Astrocyte (in vitro differentiated cells and primary cell): ENCODE data around the gene SLC35B2. TPM values are rescaled to one million over a fixed set of nuclear protein-coding genes. Genes with fewer than 3 reads are reported as not detected.

Experiments
- DNase-seq: peaks from one replicate; pipeline ENCODE4 v3.0.0-alpha.2; 2010; ENCODE audit warnings: low read depth
- FAIRE-seq: peaks from 2 replicates; lab custom pipeline; 2011; peaks lifted over from hg19 to GRCh38; lab: Jason Lieb, UNC
- H2AFZ ChIP-seq: 2 replicates; pipeline ENCODE4 v1.6.0; 2012; ENCODE audit warnings: low read depth, low read length, inconsistent platforms
- H3K27ac ChIP-seq: 2 replicates; pipeline ENCODE4 v1.5.1; 2011; ENCODE audit warnings: low read depth, low read length, inconsistent platforms
- H3K27me3 ChIP-seq: 2 replicates; pipeline ENCODE4 v1.6.0; 2011; ENCODE audit warnings: low read length, inconsistent platforms; ENCODE audit not compliant: insufficient read depth
- H3K36me3 ChIP-seq: 2 replicates; pipeline ENCODE4 v1.5.1; 2011; ENCODE audit warnings: low read length, inconsistent platforms; ENCODE audit not compliant: insufficient read depth
- H3K4me1 ChIP-seq: 2 replicates; pipeline ENCODE4 v1.5.1; 2011; ENCODE audit warnings: low read length, inconsistent platforms; ENCODE audit not compliant: insufficient read depth
- H3K4me2 ChIP-seq: 2 replicates; pipeline ENCODE4 v1.6.0; 2012; ENCODE audit warnings: low read length, inconsistent platforms
- H3K4me3 ChIP-seq: 2 replicates; pipeline ENCODE4 v1.5.1; 2011; ENCODE audit warnings: low read depth, mild to moderate bottlenecking, low read length, inconsistent platforms; ENCODE audit not compliant: insufficient read depth
- H3K79me2 ChIP-seq: 2 replicates; pipeline ENCODE4 v1.6.0; 2012; ENCODE audit warnings: mild to moderate bottlenecking, low read length, inconsistent platforms; ENCODE audit not compliant: insufficient read depth
- H3K9ac ChIP-seq: 2 replicates; pipeline ENCODE4 v1.6.0; 2012; ENCODE audit warnings: mild to moderate bottlenecking, low read length, inconsistent platforms
- H3K9me3 ChIP-seq: 2 replicates; pipeline ENCODE4 v1.5.1; 2012; ENCODE audit warnings: low read depth, mild to moderate bottlenecking, low read length, inconsistent platforms; ENCODE audit not compliant: insufficient read depth
- H4K20me1 ChIP-seq: 2 replicates; pipeline ENCODE4 v1.6.0; 2012; ENCODE audit warnings: low read length, inconsistent platforms; ENCODE audit not compliant: insufficient read depth
- H3K27ac Mint-ChIP-seq: one replicate; pipeline ENCODE4 v1.8.0; 2021; ENCODE audit warnings: mild to moderate bottlenecking, mixed read lengths; ENCODE audit not compliant: unreplicated experiment
- H3K27me3 Mint-ChIP-seq: one replicate; pipeline ENCODE4 v1.8.0; 2021; ENCODE audit warnings: low read depth, mixed read lengths; ENCODE audit not compliant: unreplicated experiment
- H3K36me3 Mint-ChIP-seq: one replicate; pipeline ENCODE4 v1.8.0; 2021; ENCODE audit warnings: low read depth, mixed read lengths; ENCODE audit not compliant: unreplicated experiment
- H3K4me1 Mint-ChIP-seq: one replicate; pipeline ENCODE4 v1.8.0; 2021; ENCODE audit warnings: low read depth, mixed read lengths; ENCODE audit not compliant: unreplicated experiment
- H3K4me3 Mint-ChIP-seq: one replicate; pipeline ENCODE4 v1.8.0; 2021; ENCODE audit warnings: mild to moderate bottlenecking, moderate library complexity, mixed read lengths; ENCODE audit not compliant: unreplicated experiment
- H3K9me3 Mint-ChIP-seq: one replicate; pipeline ENCODE4 v1.8.0; 2021; ENCODE audit warnings: mild to moderate bottlenecking, mixed read lengths; ENCODE audit not compliant: unreplicated experiment
- EZH2 ChIP-seq: IDR thresholded peaks from 2 replicates; pipeline ENCODE4 v1.6.1; 2012; ENCODE audit warnings: mild to moderate bottlenecking, low read length, inconsistent platforms; ENCODE audit not compliant: insufficient read depth
- total RNA-seq: library from RNA; stranded (reverse); gene quantifications from 2 replicates; pipeline ENCODE4 v1.2.1, GENCODE V29; 2021
- TF ChIP-seq, protein P1 (sequence below): IDR thresholded peaks from 2 replicates; pipeline ENCODE4 v1.5.1; 2011; ENCODE audit warnings: low read depth, mild to moderate bottlenecking, inconsistent platforms, low read length, moderate library complexity; ENCODE audit not compliant: insufficient read depth

Gene SLC35B2
- total RNA-seq, 1 donor from 2014 or later: 61.8 TPM

DNA sequence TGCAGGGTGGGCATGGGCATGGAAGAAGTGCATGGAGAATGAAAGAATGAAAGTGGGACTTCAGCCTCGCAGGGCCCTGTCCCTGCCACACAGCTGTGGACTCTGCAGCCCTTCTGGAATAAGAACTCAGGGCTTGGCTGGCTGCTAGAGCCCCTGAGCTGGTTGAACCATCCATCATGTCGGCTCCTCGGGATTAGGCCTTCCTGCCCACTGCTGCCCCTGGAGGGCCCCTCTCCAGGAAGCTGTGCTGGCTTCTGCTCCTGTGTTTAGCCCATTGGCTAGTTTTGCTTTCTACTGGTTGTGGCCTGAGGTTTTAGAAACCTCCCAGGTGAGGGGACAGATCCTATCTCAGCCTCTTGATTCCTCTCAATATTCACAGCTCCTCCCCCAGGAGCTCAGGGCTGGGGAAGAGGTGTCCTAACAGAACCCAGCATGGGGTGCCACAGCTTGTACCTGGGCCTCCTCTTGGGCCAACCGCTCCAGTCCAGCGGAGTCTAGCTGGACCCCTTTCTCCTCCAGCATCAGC is 47.9 kb upstream of the SLC35B2 start:
- Histone ChIP-seq H3K4me1 (peaks cover 4% of the 10 kb centered on the region), H3K9me3 (no peaks in the 10 kb centered on the region), H3K27ac (no peak overlapping the region), H3K27me3 (no peaks in the 10 kb centered on the region), H3K4me2 (no peak overlapping the region), H3K79me2 (no peaks in the 10 kb centered on the region), H3K36me3 (peaks cover 33% of the 10 kb centered on the region), H3K9ac (no peak overlapping the region), H3K4me3 (no peak overlapping the region), H4K20me1 (no peaks in the 10 kb centered on the region), H2AFZ (no peak overlapping the region)
- FAIRE-seq: no peak
- H3K4me3 Mint-ChIP-seq: no peak overlapping the region
- peaks cover 9% of the 10 kb centered on the region for H3K4me1 Mint-ChIP-seq
- TF ChIP-seq, protein P1, sequence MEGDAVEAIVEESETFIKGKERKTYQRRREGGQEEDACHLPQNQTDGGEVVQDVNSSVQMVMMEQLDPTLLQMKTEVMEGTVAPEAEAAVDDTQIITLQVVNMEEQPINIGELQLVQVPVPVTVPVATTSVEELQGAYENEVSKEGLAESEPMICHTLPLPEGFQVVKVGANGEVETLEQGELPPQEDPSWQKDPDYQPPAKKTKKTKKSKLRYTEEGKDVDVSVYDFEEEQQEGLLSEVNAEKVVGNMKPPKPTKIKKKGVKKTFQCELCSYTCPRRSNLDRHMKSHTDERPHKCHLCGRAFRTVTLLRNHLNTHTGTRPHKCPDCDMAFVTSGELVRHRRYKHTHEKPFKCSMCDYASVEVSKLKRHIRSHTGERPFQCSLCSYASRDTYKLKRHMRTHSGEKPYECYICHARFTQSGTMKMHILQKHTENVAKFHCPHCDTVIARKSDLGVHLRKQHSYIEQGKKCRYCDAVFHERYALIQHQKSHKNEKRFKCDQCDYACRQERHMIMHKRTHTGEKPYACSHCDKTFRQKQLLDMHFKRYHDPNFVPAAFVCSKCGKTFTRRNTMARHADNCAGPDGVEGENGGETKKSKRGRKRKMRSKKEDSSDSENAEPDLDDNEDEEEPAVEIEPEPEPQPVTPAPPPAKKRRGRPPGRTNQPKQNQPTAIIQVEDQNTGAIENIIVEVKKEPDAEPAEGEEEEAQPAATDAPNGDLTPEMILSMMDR: no peak
- no peak for TF ChIP-seq EZH2
- no peak for DNase-seq
- peak overlapping the region; percentile 64 for H3K27ac Mint-ChIP-seq
- no peaks in the 10 kb centered on the region for H3K27me3 Mint-ChIP-seq
- peaks cover 26% of the 10 kb centered on the region for H3K36me3 Mint-ChIP-seq
- H3K9me3 Mint-ChIP-seq: no peaks in the 10 kb centered on the region

DNA sequence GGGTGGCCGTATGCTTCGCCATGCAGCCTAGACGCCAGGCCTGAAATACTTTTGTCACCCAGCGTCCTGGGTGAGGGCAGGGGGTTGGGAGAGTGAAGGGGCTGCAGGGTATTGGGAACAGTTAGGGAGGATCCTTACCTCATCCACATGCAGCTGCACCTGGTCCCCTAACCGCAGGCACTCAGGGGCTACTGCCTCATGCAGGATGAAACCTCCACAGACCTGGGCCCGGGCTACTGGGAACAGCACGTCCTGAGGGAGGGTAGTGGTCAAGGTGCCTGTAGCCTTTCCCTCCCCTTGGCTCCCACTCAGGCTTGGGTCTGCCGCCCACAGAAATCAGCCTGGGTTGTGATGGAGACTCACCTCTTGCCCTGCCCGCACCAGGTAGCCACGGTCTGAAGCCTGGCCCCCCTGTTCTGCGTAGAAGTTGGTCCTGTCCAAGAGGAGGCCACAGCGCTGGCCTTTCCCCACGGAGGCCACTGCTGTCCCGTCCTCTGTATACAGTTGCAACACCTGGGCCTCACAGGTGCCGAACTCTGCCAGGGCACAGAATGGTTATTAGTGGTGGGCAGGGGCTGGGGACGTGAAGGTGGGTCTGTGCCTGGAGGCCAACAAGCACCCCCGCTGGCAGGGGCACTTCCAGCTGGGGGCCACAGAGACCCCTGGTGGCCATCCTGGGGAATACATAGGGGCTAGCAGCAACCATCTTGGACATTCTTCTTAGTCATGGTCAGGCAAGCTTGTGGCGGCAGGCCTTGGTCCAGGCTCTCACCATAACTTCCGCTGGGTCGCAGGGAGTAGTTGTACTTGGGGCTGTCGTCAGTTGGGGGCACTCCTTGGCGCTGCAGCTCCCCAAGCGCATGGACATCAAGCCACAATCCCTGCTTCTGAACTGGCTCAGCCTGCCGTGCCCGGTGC is 47.2 kb upstream of the SLC35B2 start:
- Histone ChIP-seq H4K20me1 (no peaks in the 10 kb centered on the region), H3K79me2 (no peaks in the 10 kb centered on the region), H3K27me3 (no peaks in the 10 kb centered on the region), H3K9me3 (no peaks in the 10 kb centered on the region), H3K9ac (no peak overlapping the region), H3K4me2 (no peak overlapping the region), H3K4me3 (no peak overlapping the region), H3K36me3 (peaks cover 26% of the 10 kb centered on the region), H2AFZ (no peak overlapping the region), H3K4me1 (peaks cover 1% of the 10 kb centered on the region), H3K27ac (no peak overlapping the region)
- Mint-ChIP-seq H3K4me3 (no peak overlapping the region), H3K27ac (no peak overlapping the region), H3K36me3 (peaks cover 28% of the 10 kb centered on the region), H3K4me1 (peaks cover 6% of the 10 kb centered on the region), H3K27me3 (no peaks in the 10 kb centered on the region), H3K9me3 (no peaks in the 10 kb centered on the region)
- TF ChIP-seq, protein P1: peak; percentile 56
- no peak for TF ChIP-seq EZH2
- DNase-seq (peak; percentile 14), FAIRE-seq (no peak)
